ENCODE measurements around the gene RGS8. TPM values are rescaled to one million over a fixed set of nuclear protein-coding genes. Genes with fewer than 3 reads are reported as not detected.

RGS8 gene
- total RNA-seq, 3 donors from 2014 or later = not detected

- no peak for DNase-seq (ENCODE audit: low spot score in 2 of 2)
- Histone ChIP-seq H3K4me3 (no peak overlapping the region), H3K27me3 (no peaks in the 10 kb centered on the region), H3K9me3 (no peaks in the 10 kb centered on the region), H3K4me1 (peaks cover 0 to 6% of the 10 kb centered on the region in 2 donors), H3K27ac (no peak overlapping the region), H3K36me3 (no peaks in the 10 kb centered on the region)
- intact Hi-C loops (cut with DNase I; ENCODE audit: low total_unique reads) = no loop called here
- TF ChIP-seq POLR2AphosphoS5 (IDR thresholded peaks at IDR 0.05) = no peak
- no peak for TF ChIP-seq CTCF (IDR thresholded peaks at IDR 0.05)
Observed at GRCh38 chr1:182682898-182683501, 1.4 kb downstream of the RGS8 start.

- H3K4me3 ChIP-seq = no peak overlapping the region
- no peak overlapping the region for H3K27ac ChIP-seq
- no peaks in the 10 kb centered on the region for H3K27me3 ChIP-seq
- H3K36me3 ChIP-seq = no peaks in the 10 kb centered on the region
- DNase-seq (ENCODE audit: low spot score in 2 of 2) = no peak
- intact Hi-C loops (cut with DNase I; ENCODE audit: low total_unique reads) = no loop called here
- H3K4me1 ChIP-seq = peaks cover 0 to 5% of the 10 kb centered on the region in 2 donors
- TF ChIP-seq CTCF (IDR thresholded peaks at IDR 0.05) (no peak), POLR2A (IDR thresholded peaks at IDR 0.05) (no peak), POLR2AphosphoS5 (IDR thresholded peaks at IDR 0.05) (no peak)
- H3K9me3 ChIP-seq = no peaks in the 10 kb centered on the region
Observed at GRCh38 chr1:182682406-182682805, 2.0 kb downstream of the RGS8 start.

GRCh38 chr1:182681568-182681912 is 2.8 kb downstream of the RGS8 start:
- no peak for TF ChIP-seq CTCF (IDR thresholded peaks at IDR 0.05)
- TF ChIP-seq POLR2A (IDR thresholded peaks at IDR 0.05) = no peak
- no peak for TF ChIP-seq POLR2AphosphoS5 (IDR thresholded peaks at IDR 0.05)
- H3K27ac ChIP-seq = no peak overlapping the region
- H3K36me3 ChIP-seq = no peaks in the 10 kb centered on the region
- DNase-seq (ENCODE audit: low spot score in 2 of 2) = no peak
- no peaks in the 10 kb centered on the region for H3K27me3 ChIP-seq
- H3K4me3 ChIP-seq = no peak overlapping the region
- H3K9me3 ChIP-seq = no peaks in the 10 kb centered on the region
- H3K4me1 ChIP-seq = no peaks in the 10 kb centered on the region
- intact Hi-C loops (cut with DNase I; ENCODE audit: low total_unique reads) = no loop called here

DNA sequence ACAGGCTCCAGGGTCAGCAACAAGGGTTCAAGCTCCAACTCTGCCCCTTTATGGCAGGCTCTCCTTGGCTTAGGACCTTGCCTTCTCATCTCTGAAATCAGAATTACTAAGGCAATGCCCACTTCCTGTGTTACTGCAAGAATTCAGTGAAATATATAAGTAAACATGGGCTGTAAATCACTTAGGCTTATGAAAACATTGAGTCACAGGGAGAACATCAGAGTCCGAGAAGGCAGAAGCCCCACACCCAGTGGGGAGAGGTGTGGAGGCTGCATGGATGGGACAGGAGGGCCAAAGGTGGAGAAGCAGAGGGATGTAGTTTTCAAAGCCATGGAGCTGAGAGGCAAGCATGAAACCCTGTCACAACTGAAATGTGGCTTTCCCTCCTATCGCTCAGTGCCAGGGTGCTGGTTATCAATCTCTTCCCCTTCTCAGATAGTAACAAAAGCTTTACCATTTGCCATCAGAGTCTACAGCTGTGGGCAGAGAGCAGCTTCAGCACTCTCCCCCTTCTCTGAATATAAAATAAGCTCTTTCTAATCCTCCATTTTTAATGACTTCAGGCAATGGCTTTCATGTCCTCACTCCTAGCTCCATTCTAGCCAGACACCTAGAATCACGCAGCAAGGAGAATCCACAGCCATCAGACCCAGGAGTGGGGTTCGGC is 3.4 kb downstream of the RGS8 start:
- Histone ChIP-seq H3K4me1 (no peaks in the 10 kb centered on the region), H3K36me3 (no peaks in the 10 kb centered on the region), H3K27ac (no peak overlapping the region), H3K27me3 (no peaks in the 10 kb centered on the region), H3K9me3 (no peaks in the 10 kb centered on the region), H3K4me3 (no peak overlapping the region)
- intact Hi-C loops (cut with DNase I; ENCODE audit: low total_unique reads) = no loop called here
- no peak for DNase-seq (ENCODE audit: low spot score in 2 of 2)
- TF ChIP-seq CTCF (IDR thresholded peaks at IDR 0.05) = no peak
- no peak for TF ChIP-seq POLR2AphosphoS5 (IDR thresholded peaks at IDR 0.05)
- no peak for TF ChIP-seq POLR2A (IDR thresholded peaks at IDR 0.05)

- Histone ChIP-seq H3K9me3 (no peaks in the 10 kb centered on the region), H3K4me1 (no peaks in the 10 kb centered on the region), H3K4me3 (no peak overlapping the region), H3K27ac (no peak overlapping the region), H3K27me3 (no peaks in the 10 kb centered on the region), H3K36me3 (no peaks in the 10 kb centered on the region)
- TF ChIP-seq POLR2A (IDR thresholded peaks at IDR 0.05) (no peak), CTCF (IDR thresholded peaks at IDR 0.05) (no peak), POLR2AphosphoS5 (IDR thresholded peaks at IDR 0.05) (no peak)
- intact Hi-C loops (cut with DNase I; ENCODE audit: low total_unique reads) = no loop called here
- no peak for DNase-seq (ENCODE audit: low spot score in 2 of 2)
Observed at GRCh38 chr1:182680408-182680807, 4.0 kb downstream of the RGS8 start.

All from breast epithelium (tissue), 4 donors.